ENCODE data around the gene DMD.

- TF ChIP-seq CTCF (IDR thresholded peaks at IDR 0.05; ENCODE audit: poor library complexity, severe bottlenecking), result no peak
- TF ChIP-seq POLR2AphosphoS5 (IDR thresholded peaks at IDR 0.05), result no peak
- no peak for TF ChIP-seq REST (IDR thresholded peaks at IDR 0.05; ENCODE audit: borderline replicate concordance)
- TF ChIP-seq SMC3 (conservative IDR thresholded peaks at IDR 0.05; ENCODE audit: poor library complexity), result no peak
- TF ChIP-seq EP300 (conservative IDR thresholded peaks at IDR 0.05; ENCODE audit: poor library complexity, severe bottlenecking), result no peak
Observed at GRCh38 chrX:31800219-31800618, 1411.1 kb downstream of the DMD start.
